Thymus (tissue), 14 donors: ENCODE results near the gene ATP2B2. TPM values are rescaled to one million over a fixed set of nuclear protein-coding genes. Genes with fewer than 3 reads are reported as not detected.

Experiments used
- DNase-seq, 9 donors: peaks; one replicate each; pipeline ENCODE4 v3.0.0-alpha.2; 2013; ENCODE audit warnings: low spot score in 9 of 9, low read depth in 6 of 9, missing footprints in 1 of 9
- H3K27ac ChIP-seq, 2 donors: one replicate each; pipeline ENCODE4 v1.5.1; 2013; ENCODE audit warnings: control low read depth in 1 of 2, low read depth in 1 of 2, low read length in 1 of 2, mild to moderate bottlenecking in 1 of 2, moderate library complexity in 1 of 2
- H3K27me3 ChIP-seq, 2 donors: one replicate each; pipeline ENCODE4 v1.5.1; 2013; ENCODE audit warnings: low read length in 1 of 2; ENCODE audit not compliant: control insufficient read depth in 2 of 2, insufficient read depth in 1 of 2
- H3K36me3 ChIP-seq, 2 donors: one replicate each; pipeline ENCODE4 v1.5.1; 2013; ENCODE audit warnings: low read length in 1 of 2, mild to moderate bottlenecking in 1 of 2, moderate library complexity in 1 of 2; ENCODE audit not compliant: control insufficient read depth in 2 of 2, insufficient read depth in 2 of 2
- H3K4me1 ChIP-seq, 2 donors: one replicate each; pipeline ENCODE4 v1.5.1; 2013; ENCODE audit warnings: low read length in 2 of 2; ENCODE audit not compliant: control insufficient read depth in 2 of 2, insufficient read depth in 2 of 2
- H3K4me3 ChIP-seq, 2 donors: one replicate each; pipeline ENCODE4 v1.5.1; 2013; ENCODE audit warnings: low read length in 2 of 2, control low read depth in 1 of 2, mild to moderate bottlenecking in 1 of 2
- H3K9me3 ChIP-seq, 2 donors: one replicate each; pipeline ENCODE4 v1.5.1; 2013; ENCODE audit warnings: low read length in 1 of 2, mild to moderate bottlenecking in 1 of 2; ENCODE audit not compliant: control insufficient read depth in 2 of 2, insufficient read depth in 1 of 2
- WGBS: extraction: QIAGEN DNeasy Blood & Tissue Kit; methylation state at CpG from one replicate; pipeline ENCODE4 v1.1.7; 2013; 5-methylcytosine and 5-hydroxymethylcytosine counted together
- long read RNA-seq, 10 donors: transcript quantifications; one replicate each; lab custom pipeline, GENCODE V29; 2026
- polyA plus RNA-seq: library from polyadenylated mRNA; stranded (reverse); fragments of 200-250 nt; gene quantifications from one replicate; pipeline ENCODE4 v1.2.3, GENCODE V29; 2013
- total RNA-seq: library from RNA; stranded (reverse); fragments of 120-200 nt; gene quantifications from one replicate; pipeline ENCODE4 v1.2.4, GENCODE V29; 2013
- donor health status: healthy.

Gene ATP2B2
- total RNA-seq (0.19 TPM), polyA plus RNA-seq (0.34 TPM)
- long read RNA-seq, donor 1: 0 reads
- long read RNA-seq, donor 2: 0 reads
- long read RNA-seq, donor 3: 0 reads
- long read RNA-seq, donor 4: 0 reads
- long read RNA-seq, donor 5: 0 reads
- long read RNA-seq, donor 6: 0 reads
- long read RNA-seq, donor 7: 0 reads
- long read RNA-seq, donor 8: 0 reads
- long read RNA-seq, donor 9: 0 reads
- long read RNA-seq, donor 10: 0 reads

DNA sequence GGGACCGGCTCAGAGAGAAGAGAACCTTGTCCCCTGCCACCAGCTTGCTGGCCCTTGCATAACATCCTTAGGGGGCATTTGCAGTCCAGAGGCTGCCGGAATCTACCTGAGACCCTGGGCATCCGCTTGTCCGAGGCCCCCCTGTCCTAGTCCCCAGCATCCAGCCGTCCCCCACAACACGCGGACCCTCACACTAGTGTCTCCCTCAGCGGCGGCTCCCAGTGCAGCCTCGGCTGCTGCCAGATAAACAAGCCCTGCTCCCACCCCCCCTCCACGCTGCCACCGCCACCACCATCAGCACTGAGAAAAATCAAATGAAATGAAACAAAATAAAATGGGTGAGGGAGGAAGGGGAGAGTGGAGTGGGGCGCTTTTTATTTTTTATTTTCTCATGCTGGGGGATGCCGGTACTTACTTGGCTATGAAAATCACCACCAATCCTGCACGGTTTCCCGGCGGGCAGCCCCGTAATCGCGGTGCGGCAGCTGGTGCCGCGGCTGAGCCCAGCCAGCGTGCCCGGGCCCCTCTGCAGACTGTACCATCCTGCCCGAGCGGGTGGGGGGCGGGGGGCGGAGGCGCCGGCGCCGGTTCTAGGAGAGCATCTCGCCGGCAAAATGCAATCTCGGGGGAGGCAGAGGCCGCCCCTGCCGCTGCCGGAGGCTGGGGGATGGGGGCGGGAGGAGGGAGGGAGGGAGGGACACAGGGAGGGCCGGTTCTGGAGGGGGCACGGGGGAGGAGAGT lies at the start of gene ATP2B2:
ATP2B2 (minus strand) TSS at position 537 of the 741 bp plus-strand sequence. CDS start 56,043 bp downstream, outside the sequence.
- DNase-seq: peak in 1 of 9 donors; percentile 5
- no peaks in the 10 kb centered on the region for H3K36me3 ChIP-seq
- no peaks in the 10 kb centered on the region for H3K9me3 ChIP-seq
- peaks cover 23 to 49% of the 10 kb centered on the region in 2 donors for H3K27me3 ChIP-seq
- H3K4me3 ChIP-seq: peak within 1 kb of the TSS in 1 of 2 donors; percentile 11
- no peaks in the 10 kb centered on the region for H3K4me1 ChIP-seq
- 7% methylated on average over 42 of the region's 42 CpGs for WGBS
- H3K27ac ChIP-seq: no peak within 1 kb of the TSS

DNA sequence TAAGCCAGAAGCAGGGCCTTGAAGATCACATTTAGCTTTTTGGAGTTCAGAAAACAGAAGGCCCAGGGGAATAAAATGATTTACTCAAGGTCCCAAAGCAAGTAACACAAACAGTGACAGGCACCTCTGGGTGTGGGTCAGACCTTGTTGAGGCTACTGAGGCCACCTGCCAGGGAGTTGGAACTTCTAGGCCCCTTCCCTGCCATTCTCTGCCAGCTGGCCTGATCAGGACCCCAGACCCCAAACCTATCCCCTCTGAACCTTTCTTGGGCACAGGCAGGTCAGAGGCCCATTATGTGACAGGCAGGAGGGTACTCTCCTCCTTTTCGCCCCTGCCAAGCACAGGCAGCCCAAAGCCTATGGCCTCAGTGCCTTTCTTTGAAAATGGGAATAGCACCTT lies 49.4 kb upstream of the ATP2B2 start:
- 98% methylated on average over 1 of the region's 1 CpG for WGBS
- no peak for DNase-seq
- H3K4me1 ChIP-seq: no peaks in the 10 kb centered on the region
- no peak overlapping the region for H3K27ac ChIP-seq
- no peaks in the 10 kb centered on the region for H3K9me3 ChIP-seq
- H3K27me3 ChIP-seq: peaks cover 0 to 2% of the 10 kb centered on the region in 2 donors
- no peak overlapping the region for H3K4me3 ChIP-seq
- H3K36me3 ChIP-seq: no peaks in the 10 kb centered on the region

DNA sequence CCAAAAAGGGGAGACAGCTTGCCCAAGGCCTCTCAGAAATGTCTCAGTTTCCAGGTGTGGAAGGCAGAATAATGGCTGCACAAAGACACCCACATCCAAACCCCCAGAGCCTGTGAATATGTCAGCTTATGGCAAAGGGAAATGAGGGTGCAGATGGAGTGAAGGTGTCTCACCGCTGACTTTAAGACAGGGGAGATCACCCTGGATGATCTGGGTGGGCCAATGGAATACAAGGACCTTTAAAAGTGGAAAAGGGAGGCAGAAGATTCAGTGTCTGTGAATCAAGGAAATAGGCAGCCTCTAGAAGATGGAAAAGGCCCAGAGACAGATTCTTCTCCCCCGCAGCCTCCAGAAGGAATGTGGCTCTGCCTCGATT lies 48.8 kb upstream of the ATP2B2 start:
- no peaks in the 10 kb centered on the region for H3K9me3 ChIP-seq

GRCh38 chr3:10553591-10554235 lies 48.3 kb upstream of the ATP2B2 start:
- H3K36me3 ChIP-seq: no peaks in the 10 kb centered on the region
- no peak overlapping the region for H3K27ac ChIP-seq
- no peak for DNase-seq
- whole genome bisulfite sequencing: 68% methylated on average over 9 of the region's 9 CpGs
- peaks cover 0 to 2% of the 10 kb centered on the region in 2 donors for H3K27me3 ChIP-seq
- H3K4me3 ChIP-seq: no peak overlapping the region
- H3K9me3 ChIP-seq: no peaks in the 10 kb centered on the region
- no peaks in the 10 kb centered on the region for H3K4me1 ChIP-seq

More for the DNA sequence above, 48.8 kb upstream of the ATP2B2 start:
- Histone ChIP-seq H3K4me3 (no peak overlapping the region), H3K27ac (no peak overlapping the region), H3K36me3 (no peaks in the 10 kb centered on the region), H3K4me1 (no peaks in the 10 kb centered on the region), H3K27me3 (peaks cover 0 to 2% of the 10 kb centered on the region in 2 donors)
- no peak for DNase-seq
- 96% methylated on average over 3 of the region's 3 CpGs for WGBS

- Histone ChIP-seq H3K27me3 (peaks cover 0 to 2% of the 10 kb centered on the region in 2 donors), H3K36me3 (no peaks in the 10 kb centered on the region), H3K4me1 (no peaks in the 10 kb centered on the region), H3K9me3 (no peaks in the 10 kb centered on the region), H3K27ac (no peak overlapping the region), H3K4me3 (no peak overlapping the region)
- no peak for DNase-seq
- 88% methylated on average over 1 of the region's 1 CpG for WGBS
Observed at GRCh38 chr3:10552631-10552943, 47.2 kb upstream of the ATP2B2 start.

GRCh38 chr3:10551821-10552630 lies 46.6 kb upstream of the ATP2B2 start:
- WGBS: 45% methylated on average over 19 of the region's 19 CpGs
- Histone ChIP-seq H3K9me3 (no peaks in the 10 kb centered on the region), H3K27me3 (no peaks in the 10 kb centered on the region), H3K4me1 (no peaks in the 10 kb centered on the region), H3K27ac (no peak overlapping the region), H3K4me3 (no peak overlapping the region), H3K36me3 (no peaks in the 10 kb centered on the region)
- peak in 1 of 9 donors; percentile 27 for DNase-seq

GRCh38 chr3:10551139-10551538 lies 45.8 kb upstream of the ATP2B2 start:
- no peaks in the 10 kb centered on the region for H3K4me1 ChIP-seq
- WGBS: 91% methylated on average over 9 of the region's 9 CpGs
- no peak overlapping the region for H3K27ac ChIP-seq
- no peaks in the 10 kb centered on the region for H3K27me3 ChIP-seq
- H3K36me3 ChIP-seq: no peaks in the 10 kb centered on the region
- DNase-seq: no peak
- no peaks in the 10 kb centered on the region for H3K9me3 ChIP-seq
- H3K4me3 ChIP-seq: no peak overlapping the region

DNA sequence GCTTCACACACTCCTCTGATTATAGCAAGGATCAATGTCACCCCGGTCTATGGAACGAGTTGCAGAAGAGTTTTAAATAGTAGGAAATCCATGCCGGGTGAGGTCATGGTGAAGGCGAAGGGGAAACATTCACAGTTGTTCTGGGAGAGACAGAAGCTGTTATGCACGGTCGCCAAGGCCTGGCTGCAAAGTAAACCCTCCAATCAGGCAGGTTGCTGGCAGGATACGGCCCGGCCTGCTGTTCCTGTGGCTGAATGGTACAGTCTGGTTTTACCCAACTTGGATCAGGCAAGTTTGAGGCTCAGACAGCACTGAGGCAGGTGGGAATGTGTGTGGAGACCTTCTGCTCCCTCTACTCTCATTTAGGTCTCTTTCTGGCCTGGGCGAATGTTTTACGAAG lies 45.3 kb upstream of the ATP2B2 start:
- H3K36me3 ChIP-seq: no peaks in the 10 kb centered on the region
- WGBS: 84% methylated on average over 10 of the region's 10 CpGs
- no peaks in the 10 kb centered on the region for H3K4me1 ChIP-seq
- no peaks in the 10 kb centered on the region for H3K9me3 ChIP-seq
- H3K4me3 ChIP-seq: no peak overlapping the region
- no peak overlapping the region for H3K27ac ChIP-seq
- no peak for DNase-seq
- H3K27me3 ChIP-seq: no peaks in the 10 kb centered on the region
